HG03135 (cell line): ENCODE measurements around the gene KCTD19.

Experiments used
- ATAC-seq: cut with Tn5 transposase; IDR thresholded peaks from one replicate; pipeline ENCODE4 v1.9.1; 2021; ENCODE audit warnings: mild to moderate bottlenecking, moderate library complexity; ENCODE audit not compliant: unreplicated experiment

Gene KCTD19

GRCh38 chr16:67260426-67261063 lies 66.0 kb downstream of the KCTD19 start:
- ATAC-seq = no peak

- ATAC-seq = no peak
These were observed 66.8 kb downstream of the KCTD19 start for GRCh38 chr16:67259705-67260104.

- no peak for ATAC-seq
These were observed 68.2 kb downstream of the KCTD19 start for GRCh38 chr16:67258161-67258835.

GRCh38 chr16:67257486-67258160 lies 68.9 kb downstream of the KCTD19 start:
- no peak for ATAC-seq

GRCh38 chr16:67256701-67257230 lies 69.8 kb downstream of the KCTD19 start:
- ATAC-seq = no peak

GRCh38 chr16:67255553-67256221 lies 70.9 kb downstream of the KCTD19 start:
- ATAC-seq = no peak

GRCh38 chr16:67254801-67255552 lies 71.6 kb downstream of the KCTD19 start:
- no peak for ATAC-seq

- no peak for ATAC-seq
These were observed 73.7 kb downstream of the KCTD19 start for GRCh38 chr16:67252609-67253497.

- no peak for ATAC-seq
These were observed 76.6 kb downstream of the KCTD19 start for GRCh38 chr16:67250045-67250327.

GRCh38 chr16:67249178-67250044 lies 77.1 kb downstream of the KCTD19 start:
- ATAC-seq = no peak

GRCh38 chr16:67248401-67249177 lies 78.0 kb downstream of the KCTD19 start, which contains the start of gene SLC9A5:
Gene SLC9A5, plus strand, starts transcription at chr16:67248979. Its CDS starts 36 bp downstream, at chr16:67249015.
- no peak for ATAC-seq

- no peak for ATAC-seq
These were observed 78.5 kb downstream of the KCTD19 start for GRCh38 chr16:67248073-67248400.

- ATAC-seq = peak; percentile 56
These were observed 79.1 kb downstream of the KCTD19 start, which contains the start of gene FHOD1 for GRCh38 chr16:67247192-67248072. Gene FHOD1, minus strand, starts transcription at chr16:67247481. Its CDS starts 71 bp downstream, at chr16:67247410.

- no peak for ATAC-seq
These were observed 79.8 kb downstream of the KCTD19 start for GRCh38 chr16:67246756-67247191.

GRCh38 chr16:67246081-67246755 lies 80.3 kb downstream of the KCTD19 start:
- ATAC-seq = no peak

GRCh38 chr16:67245674-67246080 lies 80.9 kb downstream of the KCTD19 start:
- ATAC-seq = no peak
